Fibroblast of villous mesenchyme (primary cell): ENCODE measurements around the gene SPART. TPM values are rescaled to one million over a fixed set of nuclear protein-coding genes. Genes with fewer than 3 reads are reported as not detected.

Experiments used
- DNase-seq: peaks from one replicate; pipeline ENCODE4 v3.0.0-alpha.2; 2010; ENCODE audit warnings: low read depth
- H3K4me3 ChIP-seq: 2 replicates; pipeline ENCODE4 v1.5.1; 2011; ENCODE audit warnings: low read depth, mild to moderate bottlenecking, low read length
- CTCF ChIP-seq: IDR thresholded peaks from 2 replicates; pipeline ENCODE4 v1.5.1; 2012; ENCODE audit warnings: low read depth, mild to moderate bottlenecking, low read length; ENCODE audit not compliant: insufficient read depth
- total RNA-seq: library from RNA; depleted of rRNA; stranded (reverse); fragments of >200 nt; gene quantifications from 2 replicates; pipeline ENCODE4 v1.2.3, GENCODE V29; 2012

Gene SPART
- total RNA-seq, 1 donor: 106 TPM

GRCh38 chr13:36286006-36286405 is 60.2 kb downstream of the SPART start:
- DNase-seq: no peak
- no peak overlapping the region for H3K4me3 ChIP-seq
- no peak for TF ChIP-seq CTCF

GRCh38 chr13:36282821-36283432 is 63.3 kb downstream of the SPART start:
- peak; percentile 85 for TF ChIP-seq CTCF
- no peak overlapping the region for H3K4me3 ChIP-seq
- peak; percentile 55 for DNase-seq

GRCh38 chr13:36275190-36276002 is 70.8 kb downstream of the SPART start:
- H3K4me3 ChIP-seq: no peak overlapping the region
- DNase-seq: peak; percentile 71
- peak; percentile 57 for TF ChIP-seq CTCF

- no peak overlapping the region for H3K4me3 ChIP-seq
- no peak for DNase-seq
- TF ChIP-seq CTCF: no peak
Observed at GRCh38 chr13:36273431-36273830, 72.8 kb downstream of the SPART start.

- no peak for TF ChIP-seq CTCF
- DNase-seq: no peak
- H3K4me3 ChIP-seq: no peak overlapping the region
Observed at GRCh38 chr13:36261976-36262375, 84.2 kb downstream of the SPART start.

GRCh38 chr13:36261011-36261410 is 85.2 kb downstream of the SPART start:
- no peak for TF ChIP-seq CTCF
- no peak overlapping the region for H3K4me3 ChIP-seq
- no peak for DNase-seq
